Measurements from ENCODE around the gene IFI16.
"Not testable (repeated sequence)": the region's sequence is repeated elsewhere in the genome, so short reads cannot be mapped to it uniquely, and the experiment has no call there.

IFI16 gene

DNA sequence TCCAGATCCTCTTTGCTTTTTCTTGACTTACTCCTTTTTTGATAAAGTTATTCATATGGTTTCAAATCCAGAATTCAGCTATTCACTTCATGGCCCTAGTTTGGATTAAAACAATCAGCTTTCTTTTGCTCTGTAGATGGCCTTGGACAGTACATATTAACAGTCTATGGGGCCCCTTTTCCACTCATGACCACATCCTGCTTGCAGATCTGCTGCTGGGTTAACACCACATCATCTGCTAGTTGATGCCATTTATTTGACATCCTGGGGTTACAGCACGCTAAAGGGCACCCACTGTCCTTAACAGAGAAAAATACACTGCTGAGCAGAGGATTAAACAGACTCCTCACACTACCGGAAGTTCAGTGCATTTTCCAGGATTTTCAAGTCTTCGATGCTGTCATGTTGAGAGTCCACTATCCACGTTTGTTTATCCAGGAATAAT, 941 bp upstream of the IFI16 start:
- DNase-seq, result no peak

DNA sequence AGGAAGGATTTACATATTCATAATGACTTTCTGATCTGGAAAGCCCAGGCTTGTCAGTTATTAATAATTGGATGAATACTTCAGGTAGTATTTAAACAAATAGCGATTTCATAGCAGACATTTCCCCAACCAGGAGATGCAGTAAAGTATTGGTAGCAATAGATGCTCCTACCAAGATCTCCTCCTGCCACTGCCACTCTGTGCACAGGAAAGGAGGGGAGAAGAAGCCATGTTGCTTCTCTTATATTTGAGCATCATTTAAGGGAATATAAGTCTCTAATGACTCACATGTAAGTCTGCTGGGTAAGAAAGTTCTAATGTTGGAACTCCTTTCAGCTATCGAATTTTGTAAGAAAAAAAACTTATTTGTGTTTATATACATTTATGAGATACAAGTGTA, 420 bp upstream of the IFI16 start:
- DNase-seq, result no peak

DNA sequence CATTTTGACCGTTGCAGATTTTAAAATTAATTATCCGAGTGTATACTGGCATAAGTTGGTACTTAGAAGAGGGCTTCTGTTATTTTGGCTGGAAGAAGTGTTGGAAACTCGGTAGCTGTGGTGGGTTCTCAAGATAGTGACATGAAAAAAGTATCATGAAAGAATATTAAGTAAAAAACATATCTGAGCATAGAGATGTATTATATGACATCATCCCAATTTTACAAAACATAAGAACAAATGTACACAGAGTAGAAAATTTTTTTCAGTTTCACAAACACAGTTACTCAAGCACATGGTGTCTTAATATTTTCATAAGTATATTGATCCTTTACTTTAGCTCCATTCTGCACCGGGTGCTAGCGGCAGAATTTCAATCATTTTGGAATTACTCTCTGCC, 684 bp downstream of the IFI16 start:
- no peak for DNase-seq

DNA sequence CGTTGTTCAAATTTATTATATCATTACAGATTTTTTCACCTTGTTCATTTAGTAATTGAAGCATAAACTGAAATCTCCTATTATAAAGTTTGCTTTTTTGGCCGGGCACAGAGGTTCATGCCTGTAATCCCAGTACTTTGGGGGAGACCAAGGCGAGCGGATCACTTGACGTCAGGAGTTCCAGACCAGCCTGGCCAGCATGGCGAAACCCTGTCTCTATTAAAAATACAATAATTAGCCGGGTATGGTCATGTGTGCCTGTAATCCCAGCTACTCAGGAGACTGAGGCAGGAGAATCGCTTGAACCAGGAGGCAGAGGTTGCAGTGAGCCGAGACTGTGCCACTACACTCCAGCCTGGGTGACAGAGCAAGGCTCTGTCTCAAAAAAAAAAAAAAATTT, 1.3 kb downstream of the IFI16 start:
- not testable (repeated sequence) for DNase-seq

DNA sequence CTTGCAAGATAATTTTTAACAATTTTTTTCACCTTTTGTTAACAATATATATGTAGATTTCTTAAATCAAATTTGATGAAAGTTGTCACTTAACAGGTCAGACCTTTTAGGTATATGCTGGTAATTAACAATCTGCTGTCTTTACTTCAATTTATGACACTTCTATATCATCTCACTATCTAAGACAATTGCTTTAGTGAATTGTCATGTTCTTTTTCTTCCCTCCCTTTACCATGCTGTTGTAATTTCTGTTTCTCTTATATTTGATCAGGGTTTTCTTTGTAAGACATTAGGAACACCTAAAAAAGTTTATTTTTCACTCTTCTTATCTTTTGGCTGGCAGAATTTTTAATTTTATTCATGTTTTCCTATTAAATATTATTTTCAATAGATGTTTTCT, 2.0 kb downstream of the IFI16 start:
- no peak for DNase-seq

DNA sequence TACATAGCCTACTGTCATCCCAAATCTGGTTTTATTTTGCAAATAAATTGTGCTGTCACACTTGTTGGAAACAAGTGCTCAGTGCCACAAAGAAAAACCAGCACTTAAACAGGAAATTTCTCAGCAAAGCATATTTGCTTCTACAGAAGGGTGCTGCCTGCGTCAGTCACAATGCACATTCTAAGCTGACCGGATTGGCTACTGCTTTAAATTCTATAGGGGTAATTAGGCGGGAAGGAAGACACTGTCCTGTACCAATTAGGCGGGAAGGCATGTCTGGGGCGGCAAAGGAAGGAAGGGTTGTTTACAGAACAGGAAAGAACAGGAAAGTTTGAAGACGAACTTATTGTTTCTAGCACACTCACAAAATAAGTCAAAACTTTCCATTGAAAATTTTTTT, 2.8 kb downstream of the IFI16 start:
- DNase-seq, result no peak

DNA sequence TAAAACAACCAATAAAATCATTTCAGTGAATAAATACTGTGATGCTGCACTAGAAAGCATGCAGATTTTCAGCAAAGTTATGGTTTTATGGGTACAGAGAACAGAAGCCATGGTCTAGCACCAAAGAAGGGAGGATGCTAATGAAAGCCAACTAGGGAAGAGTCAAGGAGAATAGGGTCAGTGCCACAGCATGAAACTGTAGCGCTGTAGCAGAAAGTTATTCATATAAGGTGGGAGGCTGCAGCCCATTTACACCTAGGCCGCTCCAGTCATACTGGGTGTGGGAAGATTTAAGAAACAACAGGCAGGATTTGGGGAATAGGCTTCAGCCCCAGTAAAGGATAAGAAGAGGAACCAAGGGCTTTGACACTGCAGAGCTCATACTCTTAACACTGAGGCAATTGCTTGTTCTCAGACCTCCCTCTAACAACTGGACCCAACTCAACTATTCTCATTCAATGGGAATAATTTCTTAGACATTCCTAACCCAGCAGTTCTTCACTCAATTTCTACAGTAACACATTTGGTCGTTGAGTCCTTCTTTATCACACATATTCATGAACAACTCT, 4.4 kb downstream of the IFI16 start:
- no peak for DNase-seq

DNA sequence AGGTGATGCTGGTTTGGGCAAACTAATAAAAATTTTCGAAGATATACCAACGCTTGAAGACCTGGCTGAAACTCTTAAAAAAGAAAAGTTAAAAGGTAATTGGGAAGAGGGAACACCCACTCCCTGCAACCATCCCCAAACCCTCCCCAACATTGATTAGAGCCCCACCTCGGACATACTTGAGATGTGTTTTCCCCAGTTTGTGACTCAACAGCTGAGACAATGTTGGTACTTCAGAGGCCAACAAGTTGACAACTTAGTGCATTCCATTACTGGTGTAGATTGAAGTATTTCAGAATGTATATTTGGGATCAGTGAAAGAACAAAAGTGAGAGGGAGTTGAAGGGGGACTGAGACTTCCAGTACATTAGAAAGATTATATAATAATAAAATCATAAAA, 5.1 kb downstream of the IFI16 start:
- no peak for DNase-seq

DNA sequence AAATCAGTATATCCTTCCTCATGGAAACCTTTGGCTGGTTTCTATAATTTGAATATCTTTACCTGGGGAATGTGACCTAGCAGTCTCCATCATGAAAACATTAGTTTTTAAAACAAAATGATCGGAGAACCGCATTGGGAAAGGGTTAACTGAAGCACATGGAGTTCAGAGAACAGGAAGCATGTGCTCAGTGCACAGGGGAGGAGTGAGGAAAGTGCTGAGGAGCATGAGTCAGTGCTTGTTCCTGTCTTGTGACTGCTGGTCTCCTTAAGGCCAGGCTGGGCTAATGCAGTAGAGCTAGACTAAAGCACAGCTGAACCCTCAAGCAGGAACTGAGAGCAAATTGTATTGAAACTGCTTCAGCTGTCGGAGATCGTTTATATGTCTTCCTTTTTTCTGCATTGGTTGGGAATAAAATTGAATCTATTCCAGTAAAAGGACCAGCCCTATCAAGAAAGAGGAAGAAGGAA, 5.8 kb downstream of the IFI16 start:
- DNase-seq, result no peak

DNA sequence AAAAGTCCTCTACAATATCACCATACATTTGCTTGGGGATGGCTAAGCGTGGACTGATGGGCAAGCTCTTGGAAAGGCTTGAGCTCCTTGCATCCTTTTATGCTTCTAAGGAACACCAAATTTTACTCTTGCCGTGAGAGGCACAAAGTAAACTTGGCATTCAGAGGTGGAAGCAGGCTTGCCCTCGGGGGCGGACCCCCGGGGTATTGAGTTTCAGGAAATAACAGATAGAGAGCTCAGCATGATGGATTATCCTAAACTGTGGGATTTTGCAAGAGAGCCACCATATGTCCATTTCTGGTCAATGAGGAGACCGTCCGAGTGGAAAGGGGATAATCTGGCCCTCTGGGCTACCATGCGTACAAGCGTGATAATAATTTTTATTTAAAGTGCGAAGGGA, 14.0 kb downstream of the IFI16 start:
- no peak for DNase-seq

DNA sequence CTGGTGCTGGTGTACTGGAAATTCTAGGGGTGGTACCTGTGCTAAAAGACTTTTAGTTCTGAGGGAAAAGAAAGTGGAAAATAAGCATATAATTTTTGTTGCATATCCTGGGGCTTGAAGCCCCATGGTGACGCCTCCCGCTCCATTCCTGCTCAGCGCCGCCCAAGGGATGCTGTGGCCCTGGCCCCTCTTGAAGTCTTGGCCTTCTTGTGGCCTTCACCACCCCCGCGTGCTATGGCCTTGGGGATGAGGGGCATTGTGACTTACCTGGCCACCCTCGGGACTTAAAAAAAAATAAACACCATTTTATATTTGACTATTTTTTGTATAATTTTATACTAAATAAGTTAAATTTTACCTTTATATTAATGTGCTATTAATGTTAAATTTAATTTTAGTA, 15.3 kb downstream of the IFI16 start:
- no peak for DNase-seq

DNA sequence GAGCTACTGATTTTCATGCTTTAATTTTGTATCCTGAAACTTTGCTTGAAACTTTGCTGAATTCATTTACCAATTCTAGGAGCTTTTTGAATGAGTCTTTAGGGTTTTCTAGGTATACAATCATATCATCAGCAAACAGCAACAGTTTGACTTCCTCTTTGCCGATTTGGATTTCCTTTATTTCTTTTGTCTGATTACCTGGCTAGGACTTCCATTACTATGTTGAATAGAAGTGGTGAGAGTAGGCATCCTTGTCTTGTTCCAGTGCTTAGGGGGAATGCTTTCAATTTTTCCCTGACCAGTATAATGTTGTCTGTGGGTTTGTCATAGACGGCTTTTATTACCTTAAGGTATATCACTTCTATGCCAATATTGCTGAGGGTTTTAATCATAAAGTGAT, 17.1 kb downstream of the IFI16 start:
- DNase-seq, result not testable (repeated sequence)

DNA sequence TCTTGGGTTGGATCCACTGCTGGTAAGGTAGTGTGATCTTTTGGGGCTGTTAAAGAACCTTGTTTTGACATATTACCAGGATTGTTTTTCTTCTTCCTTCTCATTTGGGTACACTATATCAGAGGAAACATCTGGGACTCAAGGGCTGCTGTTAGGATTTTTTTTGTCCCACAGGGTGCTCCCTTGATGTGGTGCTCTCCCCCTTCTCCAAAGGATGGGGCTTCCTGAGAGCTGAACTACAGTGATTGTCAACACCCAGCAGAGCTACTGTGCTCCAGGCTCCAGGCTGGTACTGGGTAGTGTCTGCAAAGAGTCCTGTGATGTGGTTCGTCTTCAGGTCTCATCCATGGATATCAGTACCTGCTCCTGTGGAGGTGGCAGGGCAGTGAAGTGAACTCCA, 20.6 kb downstream of the IFI16 start:
- no peak for DNase-seq

DNA sequence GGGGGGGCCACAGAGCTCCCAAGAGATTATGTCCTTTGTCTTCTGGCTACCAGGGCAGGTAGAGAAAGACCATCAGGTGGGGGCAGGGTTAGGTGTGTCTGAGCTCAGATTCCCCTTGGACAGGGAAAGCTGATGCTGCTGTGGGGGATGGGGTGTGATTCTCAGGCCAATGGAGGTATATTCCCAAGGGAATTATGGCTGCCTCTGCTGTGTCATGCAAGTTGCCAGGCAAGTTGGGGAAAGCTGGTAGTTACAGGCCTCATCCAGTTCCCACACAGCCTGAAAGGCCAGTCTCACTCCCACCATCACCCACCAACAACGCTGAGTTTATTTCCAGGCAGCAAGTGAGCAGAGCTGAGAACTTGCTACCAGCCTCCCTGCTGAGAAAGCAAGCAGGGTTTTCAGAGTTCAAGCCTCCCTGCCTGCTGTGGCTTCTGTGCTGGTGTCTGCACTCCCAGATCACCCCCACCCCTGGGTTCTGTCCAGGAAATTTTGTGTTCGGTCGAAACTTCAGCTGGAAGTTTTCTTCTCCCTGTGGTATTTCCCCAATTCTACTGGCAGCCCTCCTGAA, 21.3 kb downstream of the IFI16 start:
- DNase-seq, result no peak

DNA sequence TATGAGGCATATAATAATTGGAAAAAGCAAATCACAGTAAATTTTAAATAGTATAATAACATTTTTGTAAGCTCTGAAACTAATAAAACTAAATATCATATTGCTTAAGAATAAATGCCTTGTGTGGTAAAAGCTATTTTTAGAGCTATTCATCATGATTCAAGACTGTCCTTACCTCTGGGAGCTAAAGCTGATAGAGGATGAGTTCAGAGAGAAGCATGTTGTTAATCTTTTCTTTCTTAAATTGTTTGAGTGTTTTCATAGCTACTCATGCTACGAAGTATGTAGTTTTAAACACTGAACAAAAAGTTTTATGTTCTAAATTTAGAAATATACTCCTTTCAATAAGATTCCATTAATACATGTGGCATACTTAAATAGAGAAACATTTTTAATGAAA, 30.5 kb downstream of the IFI16 start:
- no peak for DNase-seq

DNA sequence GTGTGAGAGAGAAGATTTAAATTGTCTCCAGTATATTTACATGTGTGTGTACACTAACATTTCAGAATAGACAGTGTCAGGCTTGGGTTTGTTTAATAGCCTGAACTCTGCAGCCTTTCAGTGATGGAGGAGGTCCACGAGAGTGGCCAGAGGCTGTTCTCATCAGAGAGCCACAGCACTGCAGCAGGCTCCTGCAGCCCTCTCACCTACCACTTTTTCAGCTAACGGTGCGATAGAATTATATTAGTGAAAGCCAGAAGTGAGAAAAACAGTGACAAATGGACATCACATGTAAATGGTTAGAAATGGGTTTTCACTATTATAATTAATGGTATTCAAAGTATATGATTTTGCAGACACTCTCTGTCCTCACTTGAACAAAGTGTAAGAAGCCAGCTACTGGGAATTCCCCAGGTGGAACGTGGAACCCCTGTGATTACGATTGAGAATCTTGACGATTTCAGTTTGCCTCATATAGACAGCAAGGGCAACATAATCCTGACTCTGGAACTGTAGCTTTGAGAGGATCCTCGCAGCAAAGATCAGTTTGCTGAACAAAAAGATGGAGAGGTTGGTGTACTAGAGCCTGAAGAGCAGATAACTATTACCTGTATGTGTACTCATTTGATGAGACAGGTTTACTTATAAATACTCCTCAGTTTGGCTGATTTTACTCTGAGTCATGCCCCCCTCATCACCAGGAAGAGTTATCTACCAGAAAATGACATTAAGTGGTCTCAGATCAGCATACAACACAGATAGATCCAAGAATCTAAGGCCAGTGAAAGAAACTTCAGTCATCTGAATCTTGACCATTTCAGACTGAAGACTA, 31.4 kb downstream of the IFI16 start:
- DNase-seq, result no peak

DNA sequence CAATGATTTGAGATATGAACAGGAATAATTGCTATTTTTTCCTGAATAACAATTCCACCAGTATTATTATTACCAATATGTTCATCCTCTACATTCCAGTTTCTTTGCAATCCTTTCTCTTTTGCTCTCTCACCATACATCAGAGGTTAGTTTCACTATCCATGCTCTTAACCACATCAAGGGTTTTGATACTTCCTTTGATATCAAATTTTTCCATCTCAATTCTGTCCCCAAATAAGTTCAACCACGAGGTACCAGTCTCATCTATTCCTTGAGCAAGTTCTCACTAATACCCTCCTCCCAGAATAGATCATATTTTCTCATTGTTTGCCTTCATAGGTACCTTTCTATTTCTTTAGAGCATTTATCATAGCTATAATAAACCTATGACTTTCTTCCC, 36.8 kb downstream of the IFI16 start:
- DNase-seq, result not testable (repeated sequence)

DNA sequence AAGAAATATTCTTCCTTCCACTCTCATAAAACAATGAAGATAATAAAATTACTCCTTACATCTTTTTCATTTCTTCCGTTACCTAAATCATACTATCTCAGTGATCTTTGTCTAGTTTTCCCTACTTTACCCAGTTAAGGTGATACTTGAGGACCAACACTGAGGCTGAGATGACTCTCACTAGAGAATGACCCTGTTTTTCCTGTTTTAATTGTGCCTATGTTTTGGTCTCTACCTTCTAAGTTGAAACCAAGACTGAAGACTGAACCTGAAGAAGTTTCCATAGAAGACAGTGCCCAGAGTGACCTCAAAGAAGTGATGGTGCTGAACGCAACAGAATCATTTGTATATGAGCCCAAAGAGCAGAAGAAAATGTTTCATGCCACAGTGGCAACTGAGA, 41.7 kb downstream of the IFI16 start:
- no peak for DNase-seq

DNA sequence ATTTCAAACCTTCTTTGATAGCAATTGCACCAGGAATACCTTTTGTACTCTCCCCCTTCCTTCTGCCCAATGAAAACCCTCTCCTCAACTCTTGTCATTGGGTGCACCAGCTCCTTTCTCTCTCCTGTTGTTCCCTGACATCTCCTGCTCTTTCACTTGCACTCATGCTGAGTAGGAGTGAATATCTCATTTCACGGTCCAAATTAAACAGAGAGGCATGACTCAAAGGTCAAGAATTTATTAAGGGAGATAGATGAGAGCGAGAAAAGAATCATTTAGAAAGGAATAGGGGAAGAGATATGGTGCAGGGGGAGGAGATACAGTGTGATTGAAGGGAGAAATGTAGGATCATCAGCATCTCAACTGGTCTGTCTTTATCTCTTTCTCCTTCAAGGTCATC, 44.7 kb downstream of the IFI16 start:
- DNase-seq, result no peak

DNA sequence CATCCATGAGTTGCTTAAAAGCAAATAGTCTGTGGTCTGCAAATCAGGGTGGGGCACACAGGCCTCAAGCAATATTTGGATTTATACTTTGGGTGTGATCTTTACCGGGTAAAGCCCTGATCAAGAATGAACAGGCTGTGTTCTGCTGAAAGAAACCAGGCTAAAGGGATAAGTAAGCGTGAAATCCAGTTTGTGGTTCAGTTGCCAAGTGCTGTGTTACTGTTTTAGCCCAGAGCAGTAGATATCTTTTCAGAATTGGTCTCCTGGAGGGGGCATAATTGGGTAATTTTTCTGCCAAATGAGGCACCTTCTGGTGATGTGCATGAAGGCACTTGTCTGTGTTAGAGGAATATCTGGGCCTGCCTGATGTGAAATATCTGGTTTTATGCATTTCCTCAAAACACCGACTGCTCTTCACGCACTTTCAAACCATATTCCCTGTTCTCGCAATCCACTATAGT, 45.5 kb downstream of the IFI16 start:
- no peak for DNase-seq

DNA sequence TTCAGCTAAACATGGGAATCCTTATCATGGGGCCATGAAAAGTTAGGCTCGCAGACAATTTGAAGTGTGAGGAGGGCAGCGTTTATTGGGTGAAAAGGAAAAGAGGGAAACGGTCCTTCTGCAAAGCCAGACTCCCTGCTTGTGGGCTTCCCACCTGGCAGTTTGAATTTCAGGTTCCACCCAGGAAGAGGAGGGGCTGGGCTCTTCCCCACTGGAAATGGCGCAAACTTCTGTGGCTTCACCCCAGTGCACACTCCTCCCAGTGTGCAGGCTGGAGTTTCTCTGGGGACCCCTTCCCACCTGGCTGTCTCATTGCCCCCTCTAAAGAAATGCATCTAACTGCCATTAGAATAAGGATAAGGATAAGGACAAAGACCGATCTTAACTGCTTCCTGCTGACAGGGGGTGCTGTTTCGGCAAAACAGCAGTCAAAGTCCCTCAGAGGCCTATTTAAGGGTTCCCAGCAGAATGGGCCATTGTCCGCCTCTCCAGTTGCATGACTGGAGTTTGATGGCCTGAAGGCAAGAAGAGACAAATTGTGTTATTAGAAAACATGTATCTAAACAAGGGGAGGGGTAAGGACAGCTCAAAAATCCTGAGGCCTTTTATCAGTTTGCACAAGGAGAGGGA, 46.5 kb downstream of the IFI16 start:
- no peak for DNase-seq

DNA sequence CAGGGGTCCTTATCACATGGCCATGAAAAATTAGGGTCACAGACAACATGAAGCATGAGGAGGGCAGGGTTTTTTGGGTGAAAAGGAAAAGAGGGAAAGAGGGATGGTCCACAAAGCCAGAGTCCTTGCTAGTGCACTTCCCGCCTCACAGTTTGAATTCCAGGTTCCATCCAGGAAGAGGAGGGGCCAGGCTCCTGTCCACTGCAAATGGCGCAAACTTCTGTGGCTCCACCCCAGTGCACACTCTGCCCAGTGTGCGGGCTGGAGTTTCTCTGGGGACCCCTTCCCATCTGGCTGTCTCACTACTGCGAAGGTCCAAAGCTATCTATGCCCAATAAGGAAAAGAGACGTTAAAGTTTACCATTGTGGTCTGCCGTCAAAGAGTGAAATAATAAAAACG, 49.0 kb downstream of the IFI16 start:
- no peak for DNase-seq

DNA sequence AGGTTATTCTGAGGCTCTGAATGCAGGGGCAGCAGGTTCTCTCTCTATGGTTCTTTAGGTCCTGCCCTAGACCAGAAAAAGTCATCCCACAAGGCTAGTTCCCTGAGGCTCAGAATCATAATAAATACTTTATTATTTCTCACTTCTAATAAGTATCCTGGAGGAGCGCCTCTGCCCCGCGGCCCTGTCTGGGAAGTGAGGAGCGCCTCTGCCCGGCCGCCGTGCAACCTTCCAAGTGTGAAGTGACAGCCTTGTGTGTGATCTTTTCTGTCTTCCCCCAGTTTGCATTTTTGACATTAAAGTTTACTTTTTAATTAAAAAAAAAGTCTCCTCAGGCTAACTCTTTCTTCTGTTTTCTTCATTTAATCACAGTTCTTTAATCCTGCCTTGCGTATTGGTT, 55.4 kb downstream of the IFI16 start:
- DNase-seq, result no peak

DNA sequence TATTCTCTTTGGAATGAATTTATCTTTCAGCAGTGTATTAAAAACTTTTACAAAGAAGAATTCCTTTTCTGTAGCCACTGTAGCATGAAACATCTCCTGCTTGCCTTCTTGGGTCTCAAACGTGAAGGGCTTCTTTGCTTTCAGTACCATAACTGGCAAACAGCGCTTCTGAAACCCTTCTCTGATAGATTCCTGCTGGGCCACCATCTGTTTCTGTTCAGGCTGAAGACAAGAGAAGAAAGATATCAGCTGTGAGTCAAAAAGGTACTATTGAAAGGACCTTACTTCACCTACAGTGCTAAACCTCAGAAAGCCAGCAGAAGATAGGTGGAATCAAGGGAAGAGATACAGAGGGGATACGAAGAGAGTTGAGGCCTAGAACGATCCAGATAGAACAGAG, 56.4 kb downstream of the IFI16 start:
- no peak for DNase-seq
